ENCODE measurements around the gene ADORA1.
A peak's percentile ranks its signal among the peaks of the same experiment; 100 is the strongest.

ADORA1 gene

DNA sequence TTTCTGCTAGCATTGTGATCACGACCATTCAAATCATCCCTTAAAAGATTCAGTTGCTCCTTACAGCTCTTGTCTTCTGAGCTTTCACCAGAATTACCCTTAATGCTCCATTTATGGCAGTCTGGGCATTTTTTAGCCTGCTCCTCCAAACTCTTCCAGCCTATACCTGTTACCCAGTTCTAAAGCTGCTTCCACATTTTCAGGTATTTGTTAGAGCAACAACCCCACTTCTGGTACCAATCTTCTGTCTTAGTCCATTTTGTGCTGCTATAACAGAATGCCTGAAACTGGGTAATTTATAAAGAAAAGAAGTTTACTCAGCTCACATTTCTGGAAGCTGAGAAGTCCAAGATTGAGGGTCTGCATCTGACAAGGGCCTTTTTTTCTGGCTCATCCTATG is 30.9 kb downstream of the ADORA1 start:
- DNase-seq (ENCODE audit: low read depth) = no peak

DNA sequence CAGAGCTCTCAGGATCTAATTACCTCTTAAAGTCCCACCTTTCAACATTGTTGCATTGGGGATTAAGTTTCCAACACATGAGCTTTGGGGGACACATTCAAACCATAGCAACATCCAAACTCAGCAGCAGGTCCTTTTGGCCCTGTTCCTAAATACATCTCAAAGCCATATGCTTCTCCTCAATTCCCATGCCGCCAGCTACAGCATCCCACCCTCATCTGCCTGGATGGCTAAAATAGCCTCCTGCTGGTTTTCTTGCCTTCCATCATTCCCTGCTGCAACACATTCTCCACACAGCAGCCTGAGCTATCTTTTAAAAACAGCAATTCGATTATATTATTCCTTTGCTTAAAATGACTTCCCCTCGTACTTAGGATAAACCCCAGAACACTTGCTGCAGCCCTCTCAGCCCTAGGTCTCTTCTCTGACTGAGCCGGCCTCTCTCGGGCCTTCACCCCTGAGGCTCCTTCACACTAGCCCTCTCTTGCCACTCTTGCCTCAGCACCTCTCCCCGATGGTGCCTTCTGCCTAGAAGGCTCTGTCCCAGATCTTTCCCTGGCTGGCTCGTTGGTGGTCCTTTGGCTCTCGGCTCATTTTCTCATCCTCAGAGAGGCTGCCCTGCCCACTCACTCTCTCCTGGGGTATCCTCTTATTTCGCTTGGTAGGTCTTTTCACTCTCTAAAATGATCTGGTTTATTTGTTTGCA is 31.6 kb downstream of the ADORA1 start:
- DNase-seq (ENCODE audit: low read depth) = no peak

DNA sequence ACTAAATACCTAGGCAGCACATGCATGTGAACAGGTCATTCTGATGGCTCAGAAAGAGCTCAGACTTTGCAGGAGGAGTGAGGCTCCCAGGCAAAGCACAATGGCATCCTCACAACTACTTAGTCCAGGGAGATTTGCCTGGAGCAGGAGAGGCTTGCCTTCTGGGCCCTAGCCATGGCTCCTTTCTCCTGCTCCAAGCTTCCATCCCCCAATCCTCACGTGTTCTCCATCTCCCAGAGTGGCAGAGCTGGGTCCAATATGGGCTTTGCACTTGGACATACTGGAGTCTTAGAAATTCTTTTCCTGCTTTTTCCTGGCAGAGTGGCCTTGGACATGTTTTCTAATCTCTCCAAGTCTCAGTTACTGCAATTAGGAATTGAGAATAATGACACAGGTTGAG is 32.3 kb downstream of the ADORA1 start:
- no peak for DNase-seq (ENCODE audit: low read depth)

DNA sequence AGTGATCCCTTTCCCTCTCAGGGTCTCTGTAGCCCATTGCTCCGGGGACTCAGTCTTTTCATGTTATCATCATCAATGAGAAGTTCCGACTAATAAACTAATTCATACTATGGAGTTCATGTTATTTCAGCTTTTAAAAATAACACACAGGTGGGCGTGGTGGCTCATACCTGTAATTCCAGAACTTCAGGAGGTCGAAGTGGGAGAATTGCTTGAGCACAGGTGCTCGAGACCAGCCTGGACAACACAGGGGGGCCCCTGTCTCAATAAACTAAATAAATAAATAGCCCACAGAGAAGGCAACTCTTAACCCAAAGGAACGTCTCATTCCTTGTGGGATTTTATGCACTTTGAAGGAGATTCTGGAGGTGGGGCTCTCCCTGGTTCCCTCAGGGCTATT is 33.6 kb downstream of the ADORA1 start:
- no peak for DNase-seq (ENCODE audit: low read depth)

DNA sequence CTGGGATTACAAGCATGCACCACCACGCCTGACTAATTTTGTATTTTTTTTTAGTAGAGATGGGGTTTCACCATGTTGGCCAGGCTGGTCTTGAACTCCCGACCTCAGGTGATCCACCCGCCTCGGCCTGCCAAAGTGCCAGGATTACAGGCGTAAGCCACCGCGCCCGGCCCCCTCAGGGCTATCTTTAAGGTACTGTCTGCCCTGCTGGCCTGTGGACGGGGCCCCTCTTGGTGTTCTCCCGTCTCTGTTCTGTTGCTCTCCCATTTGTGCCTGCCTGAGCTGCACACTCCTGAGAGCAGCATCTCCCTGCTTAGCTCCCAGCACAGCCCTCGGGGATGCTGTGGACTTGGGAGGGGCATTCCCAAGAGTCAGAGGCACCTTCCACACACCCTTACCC is 34.2 kb downstream of the ADORA1 start:
- no peak for DNase-seq (ENCODE audit: low read depth)

DNA sequence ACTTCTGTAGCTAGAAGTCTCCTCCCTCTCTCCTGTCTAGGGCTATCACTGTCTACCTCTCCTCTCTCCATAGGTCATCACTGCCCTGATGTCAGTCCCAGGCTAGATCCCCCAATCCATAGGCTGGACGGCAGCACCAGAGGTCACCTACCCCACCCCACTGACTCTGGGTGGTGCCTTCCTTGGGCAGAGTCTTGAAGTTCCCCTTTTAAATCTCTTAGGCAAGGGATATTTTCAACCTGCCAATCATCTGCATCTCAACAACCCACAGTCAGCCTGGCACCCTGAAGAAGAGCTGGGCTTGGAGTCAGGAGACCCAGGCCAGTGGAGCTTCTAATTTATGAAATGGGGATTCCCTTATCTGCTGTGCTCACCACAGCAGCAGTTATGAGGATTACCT is 34.9 kb downstream of the ADORA1 start:
- DNase-seq (ENCODE audit: low read depth) = no peak

DNA sequence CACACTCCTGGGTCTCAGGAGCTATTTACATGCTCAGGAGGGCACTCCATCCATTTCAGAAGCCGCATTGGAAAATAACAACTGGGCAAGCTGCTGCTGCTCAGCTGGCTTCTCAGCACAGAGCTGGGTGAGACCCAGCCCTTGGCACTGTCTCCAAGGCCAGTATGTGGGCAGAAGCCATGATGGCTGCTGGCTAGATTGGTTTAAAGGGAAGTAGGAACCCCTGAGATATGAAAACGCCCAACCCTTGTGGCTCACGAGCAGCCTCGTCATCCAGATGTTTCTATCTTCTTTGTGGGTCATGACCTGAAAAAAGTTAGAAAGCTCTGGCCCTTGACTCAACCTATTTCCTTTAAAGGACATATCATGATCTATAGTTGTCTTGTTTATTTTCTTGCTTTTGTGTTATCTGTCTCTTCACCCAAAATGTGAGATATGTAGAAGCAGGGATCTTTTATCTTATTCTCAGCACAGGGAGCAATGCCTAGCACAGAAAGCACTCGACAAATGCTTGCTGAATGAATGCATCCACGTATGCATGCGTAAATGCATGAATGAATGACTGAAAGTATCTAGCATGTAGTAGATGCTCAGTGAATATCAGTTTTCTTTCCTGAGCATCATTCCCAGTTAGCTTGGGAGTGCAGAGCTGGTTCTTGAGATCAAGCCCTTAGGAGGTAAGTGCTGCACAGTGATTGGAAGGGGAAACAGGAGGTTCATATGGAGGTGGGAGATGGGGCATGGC is 36.5 kb downstream of the ADORA1 start:
- no peak for DNase-seq (ENCODE audit: low read depth)

DNA sequence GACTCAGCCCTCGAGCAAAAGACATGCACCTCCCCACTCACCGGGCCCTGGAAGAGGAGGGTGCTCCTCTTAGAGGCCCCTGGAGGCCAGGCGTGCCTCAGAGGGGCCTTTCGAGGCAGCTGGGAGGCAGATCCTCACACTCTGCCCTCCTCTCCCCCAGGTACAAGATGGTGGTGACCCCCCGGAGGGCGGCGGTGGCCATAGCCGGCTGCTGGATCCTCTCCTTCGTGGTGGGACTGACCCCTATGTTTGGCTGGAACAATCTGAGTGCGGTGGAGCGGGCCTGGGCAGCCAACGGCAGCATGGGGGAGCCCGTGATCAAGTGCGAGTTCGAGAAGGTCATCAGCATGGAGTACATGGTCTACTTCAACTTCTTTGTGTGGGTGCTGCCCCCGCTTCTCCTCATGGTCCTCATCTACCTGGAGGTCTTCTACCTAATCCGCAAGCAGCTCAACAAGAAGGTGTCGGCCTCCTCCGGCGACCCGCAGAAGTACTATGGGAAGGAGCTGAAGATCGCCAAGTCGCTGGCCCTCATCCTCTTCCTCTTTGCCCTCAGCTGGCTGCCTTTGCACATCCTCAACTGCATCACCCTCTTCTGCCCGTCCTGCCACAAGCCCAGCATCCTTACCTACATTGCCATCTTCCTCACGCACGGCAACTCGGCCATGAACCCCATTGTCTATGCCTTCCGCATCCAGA is 37.7 kb downstream of the ADORA1 start:
- DNase-seq (ENCODE audit: low read depth) = no peak

DNA sequence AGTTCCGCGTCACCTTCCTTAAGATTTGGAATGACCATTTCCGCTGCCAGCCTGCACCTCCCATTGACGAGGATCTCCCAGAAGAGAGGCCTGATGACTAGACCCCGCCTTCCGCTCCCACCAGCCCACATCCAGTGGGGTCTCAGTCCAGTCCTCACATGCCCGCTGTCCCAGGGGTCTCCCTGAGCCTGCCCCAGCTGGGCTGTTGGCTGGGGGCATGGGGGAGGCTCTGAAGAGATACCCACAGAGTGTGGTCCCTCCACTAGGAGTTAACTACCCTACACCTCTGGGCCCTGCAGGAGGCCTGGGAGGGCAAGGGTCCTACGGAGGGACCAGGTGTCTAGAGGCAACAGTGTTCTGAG is 38.3 kb downstream of the ADORA1 start:
- no peak for DNase-seq (ENCODE audit: low read depth)

DNA sequence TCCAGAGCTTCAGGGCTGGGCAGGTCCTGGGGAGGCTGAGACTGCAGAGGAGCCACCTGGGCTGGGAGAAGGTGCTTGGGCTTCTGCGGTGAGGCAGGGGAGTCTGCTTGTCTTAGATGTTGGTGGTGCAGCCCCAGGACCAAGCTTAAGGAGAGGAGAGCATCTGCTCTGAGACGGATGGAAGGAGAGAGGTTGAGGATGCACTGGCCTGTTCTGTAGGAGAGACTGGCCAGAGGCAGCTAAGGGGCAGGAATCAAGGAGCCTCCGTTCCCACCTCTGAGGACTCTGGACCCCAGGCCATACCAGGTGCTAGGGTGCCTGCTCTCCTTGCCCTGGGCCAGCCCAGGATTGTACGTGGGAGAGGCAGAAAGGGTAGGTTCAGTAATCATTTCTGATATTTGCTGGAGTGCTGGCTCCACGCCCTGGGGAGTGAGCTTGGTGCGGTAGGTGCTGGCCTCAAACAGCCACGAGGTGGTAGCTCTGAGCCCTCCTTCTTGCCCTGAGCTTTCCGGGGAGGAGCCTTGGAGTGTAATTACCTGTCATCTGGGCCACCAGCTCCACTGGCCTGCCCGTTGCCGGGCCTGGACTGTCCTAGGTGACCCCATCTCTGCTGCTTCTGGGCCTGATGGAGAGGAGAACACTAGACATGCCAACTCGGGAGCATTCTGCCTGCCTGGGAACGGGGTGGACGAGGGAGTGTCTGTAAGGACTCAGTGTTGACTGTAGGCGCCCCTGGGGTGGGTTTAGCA is 38.8 kb downstream of the ADORA1 start:
- no peak for DNase-seq (ENCODE audit: low read depth)

DNA sequence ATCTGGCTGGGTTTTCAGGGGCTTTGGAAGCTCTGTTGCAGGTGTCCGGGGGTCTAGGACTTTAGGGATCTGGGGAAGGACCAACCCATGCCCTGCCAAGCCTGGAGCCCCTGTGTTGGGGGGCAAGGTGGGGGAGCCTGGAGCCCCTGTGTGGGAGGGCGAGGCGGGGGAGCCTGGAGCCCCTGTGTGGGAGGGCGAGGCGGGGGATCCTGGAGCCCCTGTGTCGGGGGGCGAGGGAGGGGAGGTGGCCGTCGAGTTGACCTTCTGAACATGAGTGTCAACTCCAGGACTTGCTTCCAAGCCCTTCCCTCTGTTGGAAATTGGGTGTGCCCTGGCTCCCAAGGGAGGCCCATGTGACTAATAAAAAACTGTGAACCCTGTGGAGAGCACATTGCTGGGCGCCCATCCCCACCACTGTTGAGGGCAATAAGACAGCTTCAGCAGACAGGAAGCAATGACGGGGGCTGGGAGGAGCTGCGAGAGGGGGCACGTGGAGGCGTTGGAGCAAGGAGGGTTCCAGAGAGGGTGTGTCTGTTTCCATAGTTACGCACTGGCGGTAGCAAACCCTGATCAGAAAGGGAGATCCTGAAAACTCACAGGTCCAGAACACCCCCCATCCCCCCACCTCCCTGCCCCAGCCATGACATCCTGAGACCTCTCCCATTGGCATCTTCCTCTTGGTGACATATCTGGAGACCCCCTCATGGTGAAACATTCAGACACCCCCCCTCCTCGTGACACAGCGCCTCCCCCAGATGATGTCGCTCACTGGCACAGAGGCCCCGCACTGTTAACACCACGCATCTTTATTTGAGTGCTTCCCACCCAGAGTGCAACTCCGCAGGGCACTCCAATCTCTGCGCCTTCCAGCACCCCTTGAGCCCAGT is 39.7 kb downstream of the ADORA1 start:
- DNase-seq (ENCODE audit: low read depth) = no peak

DNA sequence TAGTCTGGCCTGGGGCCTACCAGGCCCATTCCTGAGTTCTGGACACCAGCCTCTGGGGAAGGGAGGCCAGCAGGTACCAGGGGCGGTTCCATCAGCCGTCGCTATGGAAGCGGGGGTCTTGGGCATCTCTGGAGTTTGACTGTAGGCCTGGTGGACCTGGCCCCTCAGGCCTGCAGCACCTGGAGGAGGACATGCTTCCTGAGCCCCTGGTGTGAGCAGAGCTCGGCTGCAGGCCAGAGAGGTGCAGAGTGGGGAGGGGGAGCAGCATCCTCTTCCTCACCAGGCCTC is 40.3 kb downstream of the ADORA1 start:
- no peak for DNase-seq (ENCODE audit: low read depth)

DNA sequence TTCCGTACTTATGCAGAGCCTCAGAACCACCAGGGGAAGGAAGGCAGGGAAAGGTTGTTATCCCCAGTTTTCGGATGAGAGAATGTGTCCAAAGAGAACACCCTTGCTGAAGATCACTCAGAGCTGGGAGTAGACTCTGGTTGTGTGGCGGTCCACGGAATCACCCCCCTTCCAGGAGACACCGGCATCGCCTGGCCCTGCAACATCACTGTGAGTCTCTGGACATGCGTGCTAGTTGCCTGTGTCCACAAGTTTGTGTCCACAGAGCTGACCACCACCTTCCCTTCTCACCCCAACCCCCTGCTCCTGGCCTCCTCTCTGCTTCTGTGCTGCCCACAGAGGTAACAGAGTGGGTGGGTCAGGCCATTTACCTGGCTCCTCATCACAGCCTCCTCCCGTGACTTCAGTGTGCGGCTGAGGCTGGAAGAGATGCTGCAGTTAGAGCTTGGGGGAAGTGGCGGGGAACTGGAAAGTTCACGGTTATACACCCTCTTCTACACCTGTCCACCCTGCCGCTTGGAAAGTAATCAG is 40.8 kb downstream of the ADORA1 start:
- DNase-seq (ENCODE audit: low read depth) = no peak

DNA sequence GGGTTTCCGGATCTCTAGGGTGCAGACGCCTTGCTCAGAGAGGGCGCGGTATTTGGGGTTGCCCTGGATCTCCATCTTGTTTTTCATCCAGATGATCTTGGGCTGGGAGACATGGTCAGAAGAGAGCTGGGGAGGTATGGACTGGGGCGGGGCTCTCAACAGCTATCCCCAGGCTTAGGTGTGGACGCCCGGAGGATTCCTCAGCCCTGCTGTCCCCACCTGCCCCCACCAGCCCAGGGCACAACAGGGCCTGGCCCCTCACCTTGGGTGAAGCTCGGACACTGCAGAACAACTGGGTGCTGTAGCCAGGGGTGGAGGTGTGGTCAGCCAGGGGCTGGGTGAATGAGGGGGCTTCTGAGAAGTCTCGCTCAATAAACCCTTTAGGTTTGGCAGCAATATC is 41.5 kb downstream of the ADORA1 start:
- DNase-seq (ENCODE audit: low read depth) = no peak

DNA sequence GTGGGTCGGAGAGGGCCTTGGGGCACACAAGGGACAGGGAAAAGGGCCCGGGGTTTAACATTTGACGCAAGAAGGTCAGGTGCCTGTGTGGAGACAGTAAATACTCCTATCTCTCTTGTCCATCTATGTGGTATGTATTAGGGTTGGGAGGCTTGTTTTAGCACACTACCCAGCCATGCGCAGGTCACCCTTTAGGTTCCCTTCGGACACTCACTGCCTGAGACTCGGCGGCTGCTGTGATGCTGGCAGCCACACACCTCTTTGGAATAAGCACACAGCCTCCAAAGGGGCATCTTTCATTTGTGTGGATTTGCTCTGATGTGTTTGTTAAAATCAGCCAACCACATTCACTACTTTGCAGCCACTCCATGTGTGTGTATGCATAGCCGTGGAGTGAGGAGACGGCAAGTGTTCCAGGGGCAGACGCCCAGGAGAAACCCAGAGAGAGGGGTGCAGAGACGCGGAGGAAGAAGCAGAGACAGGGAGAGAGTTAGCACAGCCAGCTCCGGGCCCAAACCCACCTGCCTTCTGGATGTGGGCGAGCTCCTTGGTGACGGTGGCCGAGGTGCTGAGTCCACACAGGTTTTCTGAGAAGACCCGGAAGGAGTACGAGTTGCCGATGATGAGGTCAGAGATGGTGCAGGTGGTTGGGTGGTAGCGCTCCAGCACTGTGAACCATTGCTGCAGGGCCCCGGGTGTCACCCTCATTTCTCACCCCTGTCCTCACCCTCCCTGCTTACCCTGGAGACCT is 42.4 kb downstream of the ADORA1 start:
- DNase-seq (ENCODE audit: low read depth) = no peak

DNA sequence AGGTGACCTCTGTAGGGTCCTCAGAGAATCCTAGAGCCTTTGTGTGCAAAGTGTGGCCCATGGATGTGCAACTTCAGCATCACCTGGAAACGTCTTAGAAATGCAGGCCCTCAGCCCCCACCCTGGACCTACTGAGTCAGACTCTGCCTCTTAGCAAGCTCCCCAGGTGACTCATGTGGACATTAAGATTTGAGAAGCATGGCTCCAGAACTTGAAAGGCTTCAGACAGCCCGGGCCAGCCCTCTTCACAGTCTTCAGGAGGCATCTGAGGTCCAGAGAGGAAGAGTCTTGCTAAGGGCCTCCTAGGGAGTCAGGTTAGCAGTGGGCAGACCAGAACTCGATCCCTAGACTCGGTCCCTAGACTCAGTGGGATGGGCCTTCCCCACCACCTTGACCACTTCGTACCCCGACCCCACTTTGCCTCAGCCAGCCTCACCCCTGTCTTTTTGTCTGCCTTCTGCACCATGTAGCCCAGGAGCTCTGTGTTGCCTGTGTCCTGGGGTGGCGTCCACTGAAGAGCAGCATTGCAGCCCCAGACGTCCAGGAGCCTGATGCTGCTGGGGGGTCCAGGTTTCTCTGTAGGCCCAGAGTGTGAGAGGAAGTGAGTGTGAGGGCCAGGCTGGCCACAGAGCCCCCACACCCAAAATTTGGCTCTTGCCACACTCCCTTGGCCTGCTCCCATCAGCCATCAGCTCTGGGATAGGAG is 43.3 kb downstream of the ADORA1 start:
- no peak for DNase-seq (ENCODE audit: low read depth)

DNA sequence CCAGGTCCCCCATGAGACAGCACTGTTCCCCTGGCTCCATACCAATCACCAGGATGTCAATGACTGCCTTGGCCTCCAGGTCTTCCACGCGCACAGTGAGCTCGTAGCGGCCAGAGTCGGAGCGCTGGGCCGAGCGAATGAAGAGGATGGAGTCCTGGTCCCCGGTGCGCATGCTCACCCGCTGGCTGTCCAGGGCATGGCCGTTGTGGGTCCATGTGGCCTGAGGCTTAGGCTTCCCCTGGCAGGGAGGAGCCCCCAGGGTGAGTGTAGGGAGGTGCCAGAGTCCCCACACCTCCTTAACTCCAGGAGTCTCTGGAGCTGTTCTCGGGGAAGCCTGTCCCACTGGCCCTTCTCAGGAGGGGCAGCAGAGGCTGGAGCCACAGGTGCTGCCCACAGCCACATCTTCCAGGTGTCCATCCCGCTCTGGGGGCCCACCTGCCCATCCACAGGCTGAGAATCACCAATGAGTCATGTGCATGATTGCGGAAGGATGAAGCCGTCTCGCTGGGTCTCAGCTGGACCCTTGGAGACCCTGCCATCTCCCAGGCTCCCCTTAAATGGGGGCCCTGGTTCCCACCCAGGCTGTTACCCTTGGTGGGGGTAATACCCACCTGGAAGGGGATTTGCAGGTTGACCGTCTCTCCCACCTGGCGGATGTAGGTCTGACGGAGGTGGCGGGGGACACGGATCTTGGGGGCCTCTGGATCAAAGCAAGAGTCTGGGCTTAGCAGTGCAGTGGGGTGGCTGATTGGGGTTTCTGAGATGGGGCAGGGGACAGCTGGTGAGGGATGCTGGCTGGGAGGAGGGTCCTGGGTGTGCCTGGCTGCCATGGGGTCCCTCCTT is 44.0 kb downstream of the ADORA1 start:
- DNase-seq (ENCODE audit: low read depth) = no peak

DNA sequence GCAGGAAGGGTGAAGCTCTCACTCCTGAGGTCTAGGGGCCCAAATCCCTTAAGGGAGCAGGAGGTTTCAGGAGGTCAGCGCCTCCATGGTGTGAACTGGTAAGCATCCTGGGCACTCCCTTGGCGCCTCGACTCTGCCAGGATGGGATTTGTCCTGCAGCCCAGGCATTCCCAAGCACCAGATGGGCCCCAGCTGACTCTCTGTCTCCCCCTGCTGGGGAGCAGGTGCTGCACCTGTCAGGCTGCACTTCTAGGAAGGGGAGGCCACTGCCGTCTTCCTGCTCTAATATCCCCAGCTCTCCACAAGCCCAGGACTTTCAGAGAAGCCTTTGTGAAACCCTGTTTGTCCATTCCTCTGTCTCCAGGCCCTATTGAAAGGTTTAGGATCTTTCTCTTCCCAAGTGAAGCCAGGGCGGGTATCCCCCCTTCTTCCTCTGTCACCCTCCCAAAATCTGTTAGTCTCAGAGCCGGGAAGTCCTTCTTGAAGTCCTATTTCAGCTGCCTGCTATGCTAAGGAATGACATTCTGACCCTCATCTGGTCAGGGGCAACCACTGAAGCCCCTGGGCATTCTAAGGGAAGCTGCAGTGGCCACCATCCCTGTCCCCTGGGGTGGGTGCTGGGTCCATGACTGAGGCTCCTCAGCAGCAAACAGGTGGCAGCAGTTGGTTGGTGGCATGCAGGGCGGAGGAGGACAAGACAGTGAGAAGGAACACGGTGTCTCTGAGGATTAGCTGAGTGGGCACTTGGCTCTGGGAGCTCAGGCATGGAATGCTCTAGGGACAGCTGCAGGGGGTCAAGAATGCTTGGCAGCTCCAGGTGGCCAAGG is 44.9 kb downstream of the ADORA1 start:
- peak; percentile 6 for DNase-seq (ENCODE audit: low read depth)

All from stimulated activated CD8-positive, alpha-beta memory T cell treated with anti-CD3 and anti-CD28 coated beads, Interleukin-15, amount 100 ng/mL, for 1 hour (primary cell).